ENCODE data around the gene FUT8.
"Not testable (repeated sequence)": the region's sequence is repeated elsewhere in the genome, so short reads cannot be mapped to it uniquely, and the experiment has no call there.

FUT8 gene

GRCh38 chr14:65413739-65414045, 1.2 kb downstream of the FUT8 start:
- no peak for DNase-seq
- in situ Hi-C loops (cut with HindIII; ENCODE audit: low pct_ligation_motif_present, low pct_unique_long_range_greater_than_20kb, low sequenced_read_pairs): no loop called here

DNA sequence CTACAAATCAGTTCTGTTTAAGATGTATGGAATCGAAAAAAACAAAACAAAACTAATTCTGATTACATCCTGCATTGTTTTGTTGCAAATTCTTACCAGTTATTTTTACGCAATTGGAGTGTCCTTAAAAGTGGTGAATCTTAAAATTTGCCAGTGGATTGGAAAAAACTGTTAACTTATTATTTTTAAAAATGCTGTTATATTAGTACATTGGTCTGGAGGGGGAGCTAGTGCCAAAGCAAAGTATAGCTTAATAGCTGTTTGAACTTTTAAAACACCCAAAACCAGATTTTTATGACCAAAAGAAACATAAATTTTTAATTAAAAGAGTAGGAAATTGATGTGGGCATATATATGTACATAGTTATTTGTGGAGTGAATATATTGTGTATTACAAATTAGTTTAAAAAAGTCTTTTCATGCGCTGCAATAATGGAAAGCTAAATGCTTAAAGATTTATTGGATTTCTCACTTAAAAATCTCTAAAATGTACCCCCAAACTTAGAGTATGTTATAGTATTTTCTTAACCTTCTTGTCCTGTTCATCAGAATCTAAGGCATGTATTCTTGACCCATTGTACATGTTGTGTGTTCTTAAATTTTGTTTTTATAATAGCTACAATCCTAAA, 2.5 kb downstream of the FUT8 start:
- peak; percentile 41 for DNase-seq
- in situ Hi-C loops (cut with HindIII; ENCODE audit: low pct_ligation_motif_present, low pct_unique_long_range_greater_than_20kb, low sequenced_read_pairs): no loop called here

DNA sequence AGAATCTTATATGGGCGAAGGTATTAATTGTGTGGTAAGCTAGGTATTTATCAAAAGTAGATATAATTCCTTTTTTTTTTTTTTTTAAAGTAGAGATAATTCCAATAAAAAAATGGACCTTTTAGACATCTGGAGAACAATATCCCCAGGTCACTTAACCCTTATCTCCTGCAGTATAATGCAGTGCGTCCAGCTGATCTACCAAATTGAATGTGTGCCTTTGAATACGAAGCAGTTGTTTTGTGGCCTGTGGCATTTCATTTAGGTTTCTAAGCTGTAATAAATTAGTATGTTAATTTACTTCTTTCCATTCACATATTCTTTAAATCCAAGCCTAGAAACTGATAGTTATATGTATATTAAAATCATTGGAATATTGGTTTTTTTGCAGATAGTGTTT, 3.1 kb downstream of the FUT8 start:
- in situ Hi-C loops (cut with HindIII; ENCODE audit: low pct_ligation_motif_present, low pct_unique_long_range_greater_than_20kb, low sequenced_read_pairs): no loop called here
- DNase-seq: no peak

- in situ Hi-C loops (cut with HindIII; ENCODE audit: low pct_ligation_motif_present, low pct_unique_long_range_greater_than_20kb, low sequenced_read_pairs): no loop called here
- DNase-seq: no peak
These were observed 7.2 kb downstream of the FUT8 start for GRCh38 chr14:65419593-65420252.

DNA sequence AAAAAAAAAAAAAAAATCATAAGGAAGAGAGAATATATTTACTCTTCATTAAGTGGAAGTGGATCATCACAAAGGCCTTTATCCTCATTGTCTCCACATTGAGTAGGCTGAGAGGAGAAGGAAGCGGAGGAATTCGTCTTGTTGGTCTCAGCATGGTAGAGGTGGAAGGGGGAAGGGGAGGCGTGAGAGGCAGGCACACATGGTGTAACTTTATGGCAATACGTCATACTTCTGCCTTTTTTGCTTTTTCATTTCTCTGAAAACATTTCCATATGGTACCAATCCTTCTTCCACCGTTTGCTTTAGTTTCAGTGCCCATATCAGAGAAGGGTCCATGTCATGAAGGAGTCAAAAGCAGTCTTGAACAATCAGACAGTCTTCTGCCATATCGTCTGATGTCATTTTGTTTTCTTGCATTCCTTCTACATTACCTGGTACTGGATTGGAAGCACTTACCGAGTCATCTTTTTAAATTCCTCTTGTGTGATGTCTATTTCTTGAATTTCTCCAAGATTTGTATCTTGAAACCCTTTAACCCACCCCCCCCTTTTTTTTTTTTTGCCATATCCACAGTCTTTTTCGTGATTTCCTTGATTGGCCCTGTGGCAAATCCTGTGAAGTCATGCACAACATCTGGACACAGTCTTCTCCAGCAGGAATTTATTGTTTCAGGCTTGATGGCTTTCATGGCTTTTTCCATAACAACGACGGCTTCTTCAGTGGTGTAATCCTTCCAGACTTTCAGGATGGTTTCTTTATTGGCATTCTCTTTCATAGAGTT, 8.9 kb downstream of the FUT8 start:
- in situ Hi-C loops (cut with HindIII; ENCODE audit: low pct_ligation_motif_present, low pct_unique_long_range_greater_than_20kb, low sequenced_read_pairs): no loop called here

GRCh38 chr14:65422088-65422834, 9.7 kb downstream of the FUT8 start:
- in situ Hi-C loops (cut with HindIII; ENCODE audit: low pct_ligation_motif_present, low pct_unique_long_range_greater_than_20kb, low sequenced_read_pairs): no loop called here
- DNase-seq: no peak

More for the DNA sequence above, 8.9 kb downstream of the FUT8 start:
- DNase-seq: peak; percentile 66

GRCh38 chr14:65423982-65424381, 11.5 kb downstream of the FUT8 start:
- in situ Hi-C loops (cut with HindIII; ENCODE audit: low pct_ligation_motif_present, low pct_unique_long_range_greater_than_20kb, low sequenced_read_pairs): no loop called here
- DNase-seq: no peak

DNA sequence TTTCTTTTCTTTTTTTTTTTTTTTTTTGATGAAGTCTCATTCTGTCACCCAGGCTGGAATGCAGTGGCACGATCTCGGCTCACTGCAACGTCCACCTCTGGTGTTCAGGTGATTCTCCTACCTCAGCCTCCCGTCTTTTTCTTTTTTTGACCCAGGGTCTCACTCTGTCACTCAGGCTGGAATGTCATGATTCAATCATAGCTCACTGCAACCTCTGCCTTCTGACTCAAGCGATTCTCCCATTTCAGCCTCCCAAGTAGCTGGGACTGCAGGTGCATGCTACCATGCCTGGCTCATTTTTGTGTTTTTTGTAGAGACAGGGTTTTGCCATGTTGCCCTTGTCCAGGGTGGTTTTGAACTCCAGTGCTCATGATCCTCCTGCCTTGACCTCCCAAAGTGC, 12.0 kb downstream of the FUT8 start:
- DNase-seq: no peak
- in situ Hi-C loops (cut with HindIII; ENCODE audit: low pct_ligation_motif_present, low pct_unique_long_range_greater_than_20kb, low sequenced_read_pairs): no loop called here

- DNase-seq: no peak
- in situ Hi-C loops (cut with HindIII; ENCODE audit: low pct_ligation_motif_present, low pct_unique_long_range_greater_than_20kb, low sequenced_read_pairs): no loop called here
These were observed 13.4 kb downstream of the FUT8 start for GRCh38 chr14:65425885-65426284.

- DNase-seq; in situ Hi-C loops (cut with HindIII; ENCODE audit: low pct_ligation_motif_present, low pct_unique_long_range_greater_than_20kb, low sequenced_read_pairs): not testable (repeated sequence)
These were observed 14.4 kb downstream of the FUT8 start for GRCh38 chr14:65426902-65427301.

DNA sequence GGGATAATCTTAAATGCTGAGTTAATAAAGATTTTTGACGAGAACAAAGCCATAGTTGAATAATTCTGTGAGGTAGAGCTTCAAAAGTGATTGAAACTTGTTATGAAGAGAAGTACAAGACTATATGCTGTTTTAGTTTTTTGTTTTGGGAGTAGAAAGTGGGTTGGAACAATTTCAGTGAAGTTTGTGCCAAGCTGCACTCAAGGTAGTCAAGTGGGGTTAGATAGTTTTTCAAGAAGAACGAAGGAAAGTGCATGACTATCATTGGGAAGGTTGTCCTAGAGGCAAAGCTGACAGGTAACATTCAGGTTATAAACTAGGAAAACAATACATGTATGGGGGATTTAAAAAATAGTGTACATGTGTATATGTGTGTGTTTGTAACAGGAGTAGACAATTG, 16.2 kb downstream of the FUT8 start:
- no peak for DNase-seq
- in situ Hi-C loops (cut with HindIII; ENCODE audit: low pct_ligation_motif_present, low pct_unique_long_range_greater_than_20kb, low sequenced_read_pairs): no loop called here

GRCh38 chr14:65429757-65430156, 17.2 kb downstream of the FUT8 start:
- in situ Hi-C loops (cut with HindIII; ENCODE audit: low pct_ligation_motif_present, low pct_unique_long_range_greater_than_20kb, low sequenced_read_pairs): no loop called here
- DNase-seq: no peak

DNA sequence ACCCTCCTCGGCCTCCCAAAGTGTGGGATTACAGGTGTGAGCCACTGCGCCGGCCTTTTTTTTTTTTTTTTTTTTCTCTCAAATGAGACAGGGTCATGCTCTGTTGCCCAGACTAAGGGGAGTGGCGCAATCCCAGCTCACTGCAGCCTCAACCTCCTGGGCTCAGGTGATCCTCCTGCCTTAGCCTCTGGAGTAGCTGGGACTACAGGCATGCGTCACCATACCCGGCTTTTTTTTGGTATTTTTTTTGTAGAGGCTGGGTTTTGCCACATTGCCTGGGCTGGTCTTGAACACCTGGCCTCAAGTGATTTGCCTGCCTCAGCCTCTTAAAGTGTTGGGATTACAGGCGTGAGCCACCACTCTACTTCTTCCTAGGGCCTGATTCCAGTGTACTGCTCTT, 18.7 kb downstream of the FUT8 start:
- DNase-seq: no peak
- in situ Hi-C loops (cut with HindIII; ENCODE audit: low pct_ligation_motif_present, low pct_unique_long_range_greater_than_20kb, low sequenced_read_pairs): no loop called here

DNA sequence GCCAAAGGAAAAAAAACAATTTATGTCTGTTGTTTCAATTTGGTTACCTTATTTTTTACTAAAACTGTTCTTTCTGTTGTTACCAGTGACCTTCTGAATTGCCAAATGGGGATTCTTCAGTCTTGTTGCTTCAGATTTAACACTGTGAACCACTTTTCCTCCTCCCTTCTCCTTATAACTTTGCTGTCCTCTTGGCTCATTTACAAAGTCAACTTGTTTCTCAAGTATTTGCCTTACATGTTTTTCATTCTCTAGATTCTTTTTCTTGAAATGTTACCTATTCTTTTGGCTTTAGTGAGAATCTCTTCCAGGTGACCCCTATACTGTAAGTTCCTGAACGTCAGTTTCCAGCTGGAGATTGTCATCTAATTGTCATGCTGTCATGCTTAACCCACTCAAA, 19.4 kb downstream of the FUT8 start:
- no peak for DNase-seq
- in situ Hi-C loops (cut with HindIII; ENCODE audit: low pct_ligation_motif_present, low pct_unique_long_range_greater_than_20kb, low sequenced_read_pairs): no loop called here

GRCh38 chr14:65432361-65432948, 19.9 kb downstream of the FUT8 start:
- in situ Hi-C loops (cut with HindIII; ENCODE audit: low pct_ligation_motif_present, low pct_unique_long_range_greater_than_20kb, low sequenced_read_pairs): no loop called here
- peak; percentile 11 for DNase-seq

- in situ Hi-C loops (cut with HindIII; ENCODE audit: low pct_ligation_motif_present, low pct_unique_long_range_greater_than_20kb, low sequenced_read_pairs): no loop called here
- no peak for DNase-seq
These were observed 20.6 kb downstream of the FUT8 start for GRCh38 chr14:65433157-65433556.

DNA sequence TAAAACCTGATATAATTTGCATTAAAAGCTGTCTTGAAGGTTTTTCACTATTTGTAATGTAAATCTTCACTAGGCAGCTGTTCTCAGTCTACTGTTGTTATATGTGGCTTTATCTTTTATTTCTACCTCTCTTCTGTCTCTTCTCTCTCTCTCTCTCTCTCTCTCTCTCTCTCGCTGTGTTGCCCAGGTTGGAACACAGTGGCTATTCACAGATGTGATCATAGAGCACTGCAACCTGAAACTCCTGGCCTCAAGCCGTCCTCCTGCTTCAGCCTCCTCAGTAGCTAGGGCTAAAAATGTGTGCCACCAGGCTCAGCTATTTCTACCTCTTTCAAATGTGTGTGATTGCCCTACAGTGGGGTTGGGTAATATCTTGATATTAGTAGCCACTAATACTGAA, 21.1 kb downstream of the FUT8 start:
- in situ Hi-C loops (cut with HindIII; ENCODE audit: low pct_ligation_motif_present, low pct_unique_long_range_greater_than_20kb, low sequenced_read_pairs): no loop called here
- DNase-seq: no peak

DNA sequence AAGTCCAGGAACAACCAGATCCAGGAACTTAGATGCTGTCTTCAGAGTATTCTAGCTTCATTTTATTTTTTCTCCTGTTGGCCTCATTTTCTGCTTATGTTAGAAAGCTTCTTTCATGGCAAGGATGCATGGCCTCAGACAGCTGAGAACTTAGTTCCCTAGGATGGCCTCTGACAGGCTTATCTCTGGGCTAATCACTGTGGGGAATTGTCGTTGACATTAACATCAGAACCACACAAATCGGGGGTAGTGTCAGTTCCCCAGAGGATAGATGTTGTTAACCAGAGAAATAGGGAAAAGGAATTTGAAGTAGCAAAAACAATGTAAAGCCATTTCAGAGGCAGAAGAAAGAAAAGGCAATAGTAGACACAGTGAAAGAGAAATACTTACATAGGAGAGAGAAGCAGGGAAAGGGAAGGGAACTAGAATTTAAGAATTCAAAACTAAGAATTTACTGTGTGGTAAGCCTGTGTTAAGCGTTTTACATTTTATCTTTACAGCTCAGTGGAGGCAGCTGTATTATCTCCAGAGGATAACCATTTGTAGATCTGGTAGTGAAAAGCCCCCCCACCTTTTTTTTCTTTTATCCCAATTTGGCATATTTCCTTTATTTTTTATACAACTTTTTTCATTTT, 21.8 kb downstream of the FUT8 start:
- in situ Hi-C loops (cut with HindIII; ENCODE audit: low pct_ligation_motif_present, low pct_unique_long_range_greater_than_20kb, low sequenced_read_pairs): no loop called here
- DNase-seq: peak; percentile 4

All from ACHN (cell line).